ENCODE data around the gene SMYD3.
"Not testable (repeated sequence)": the region's sequence is repeated elsewhere in the genome, so short reads cannot be mapped to it uniquely, and the experiment has no call there.

Gene SMYD3

DNA sequence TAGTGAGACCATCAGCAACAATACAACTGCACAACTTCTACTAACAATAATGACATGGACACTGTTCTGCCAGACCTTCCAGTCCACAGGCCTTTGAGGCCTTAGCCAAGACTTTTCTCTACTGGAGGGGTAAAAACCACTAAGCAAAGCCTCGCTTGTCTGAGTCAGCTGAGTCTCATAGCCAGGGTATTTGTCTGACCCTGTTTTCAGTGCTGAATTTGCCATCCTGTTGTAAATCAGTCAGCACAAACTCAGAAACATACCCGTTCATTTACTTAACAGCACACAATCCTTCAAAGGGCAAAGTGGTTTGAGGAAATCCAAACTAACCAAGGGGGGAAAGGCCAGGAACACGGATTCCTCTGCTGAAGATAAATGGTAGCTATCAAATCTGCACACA, 537.8 kb downstream of the SMYD3 start:
- no peak for DNase-seq

GRCh38 chr1:245968775-245969174, 538.3 kb downstream of the SMYD3 start:
- DNase-seq = no peak

- DNase-seq = no peak
These were observed 541.7 kb downstream of the SMYD3 start for GRCh38 chr1:245965398-245965797.

DNA sequence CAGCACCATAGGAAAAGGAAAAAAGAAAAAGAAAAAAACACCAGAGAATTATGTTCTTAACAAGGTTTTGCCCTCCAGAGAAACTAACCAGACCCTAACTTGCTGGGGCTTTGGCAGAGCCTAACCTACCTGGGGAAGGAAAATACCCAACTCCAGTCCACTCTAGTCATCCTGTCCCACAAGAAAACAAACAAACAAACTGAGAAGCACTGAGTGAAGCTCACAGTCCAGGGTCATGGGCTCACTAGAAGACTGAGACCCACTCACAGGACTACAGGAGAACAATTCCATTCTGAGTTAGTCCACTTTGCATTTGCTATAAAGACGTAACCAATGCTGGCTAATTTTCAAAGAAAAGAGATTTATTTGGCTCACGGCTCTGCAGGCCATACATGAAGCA, 543.4 kb downstream of the SMYD3 start:
- DNase-seq = no peak

- DNase-seq = no peak
These were observed 544.6 kb downstream of the SMYD3 start for GRCh38 chr1:245962453-245962852.

DNA sequence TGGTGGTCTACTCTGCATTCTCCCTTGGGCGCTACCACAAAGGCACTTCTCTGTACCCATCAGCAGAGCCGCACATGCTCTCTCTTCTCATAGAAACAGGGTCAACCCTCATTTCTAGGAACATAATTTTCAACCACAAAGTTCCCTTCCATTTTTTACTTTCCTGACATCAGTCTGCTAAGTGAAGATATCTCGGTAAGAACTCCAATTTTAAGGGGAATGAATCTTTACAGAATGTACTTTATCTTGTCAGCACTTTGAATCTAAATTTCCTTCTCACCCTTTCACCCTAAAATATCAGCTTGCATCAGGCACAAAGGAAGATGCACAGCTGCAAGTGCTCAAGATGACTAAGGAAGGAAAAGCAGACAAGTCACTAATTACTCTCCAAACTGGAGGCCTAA, 545.9 kb downstream of the SMYD3 start:
- no peak for DNase-seq

GRCh38 chr1:245960171-245960570, 546.9 kb downstream of the SMYD3 start:
- no peak for DNase-seq

DNA sequence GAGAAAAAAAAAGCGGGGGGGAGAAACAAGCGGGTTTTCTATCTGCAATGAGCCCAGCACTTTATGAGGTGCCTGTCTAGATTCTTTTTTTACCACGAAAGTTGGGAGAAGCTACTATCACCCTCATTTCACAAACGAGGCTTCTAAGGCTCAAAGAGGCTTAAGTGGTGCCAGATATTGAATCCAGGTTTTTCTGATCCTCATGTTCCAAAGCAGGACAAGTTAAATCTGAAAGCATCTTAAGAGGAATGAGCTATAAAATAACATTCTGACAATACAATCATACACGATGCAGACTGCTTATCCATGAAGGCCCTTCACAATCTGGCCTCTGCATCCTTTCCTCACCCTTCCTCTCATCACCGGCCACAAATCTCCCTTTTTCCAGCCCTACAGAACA, 549.1 kb downstream of the SMYD3 start:
- DNase-seq = no peak

- DNase-seq = no peak
These were observed 549.7 kb downstream of the SMYD3 start for GRCh38 chr1:245957427-245957826.

GRCh38 chr1:245956225-245956624, 550.9 kb downstream of the SMYD3 start:
- no peak for DNase-seq

GRCh38 chr1:245953876-245954660, 553.0 kb downstream of the SMYD3 start:
- DNase-seq = no peak

- DNase-seq = no peak
These were observed 554.6 kb downstream of the SMYD3 start for GRCh38 chr1:245952383-245953026.

GRCh38 chr1:245948786-245949185, 558.3 kb downstream of the SMYD3 start:
- DNase-seq = no peak

DNA sequence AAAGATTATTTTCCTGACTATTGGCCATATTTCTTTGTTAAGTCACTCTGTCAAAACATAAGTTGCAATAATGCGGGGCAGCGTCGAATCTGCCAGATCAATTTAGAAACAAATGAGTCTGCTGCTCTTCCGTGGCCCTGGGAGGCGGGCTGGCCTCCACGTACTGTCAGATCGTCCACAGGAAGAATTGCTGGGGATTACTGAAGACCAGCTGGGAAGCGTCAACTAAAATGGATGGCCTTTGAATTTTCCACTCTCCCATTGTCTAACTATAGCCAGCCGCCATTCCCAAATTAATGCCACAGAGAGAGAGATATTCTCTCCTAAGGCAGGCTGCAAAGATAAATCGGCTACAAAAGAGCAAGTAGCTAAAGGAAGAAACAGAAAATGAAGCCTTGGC, 560.2 kb downstream of the SMYD3 start:
- DNase-seq = no peak

DNA sequence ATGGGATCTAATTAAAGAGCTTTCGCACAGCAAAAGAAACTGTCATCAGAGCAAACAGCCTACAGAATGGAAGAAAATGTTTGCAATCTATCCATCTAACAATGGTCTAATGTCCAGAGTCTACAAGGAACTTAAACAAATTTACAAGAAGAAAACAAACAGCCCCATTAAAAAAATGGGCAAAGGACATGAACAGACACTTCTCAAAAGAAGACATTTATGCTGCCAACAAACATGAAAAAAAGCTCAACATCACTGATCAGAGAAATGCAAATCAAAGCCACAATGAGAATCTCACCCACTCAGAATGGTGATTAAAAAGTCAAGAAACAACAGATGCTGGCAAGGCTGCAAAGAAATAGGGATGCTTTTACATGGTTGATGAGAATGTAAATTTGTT, 561.9 kb downstream of the SMYD3 start:
- not testable (repeated sequence) for DNase-seq

DNA sequence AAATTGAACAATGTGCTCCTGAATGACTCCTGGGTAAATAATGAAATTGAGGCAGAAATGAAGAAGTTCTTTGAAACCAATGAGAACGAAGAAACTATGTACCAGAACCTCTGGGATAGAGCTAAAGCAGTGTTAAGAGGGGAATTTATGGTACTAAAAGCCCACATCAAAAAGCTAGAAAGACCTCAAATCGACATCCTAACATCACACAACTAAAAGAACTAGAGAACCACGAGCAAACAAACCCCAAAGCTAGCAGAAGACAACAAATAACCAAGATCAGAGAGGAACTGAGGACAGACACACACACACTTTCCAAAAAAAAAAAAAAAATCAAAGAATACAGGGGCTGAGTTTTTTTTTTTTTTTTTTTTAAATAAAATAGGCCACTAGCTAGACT, 564.2 kb downstream of the SMYD3 start:
- DNase-seq = no peak

GRCh38 chr1:245941771-245942170, 565.3 kb downstream of the SMYD3 start:
- not testable (repeated sequence) for DNase-seq

DNA sequence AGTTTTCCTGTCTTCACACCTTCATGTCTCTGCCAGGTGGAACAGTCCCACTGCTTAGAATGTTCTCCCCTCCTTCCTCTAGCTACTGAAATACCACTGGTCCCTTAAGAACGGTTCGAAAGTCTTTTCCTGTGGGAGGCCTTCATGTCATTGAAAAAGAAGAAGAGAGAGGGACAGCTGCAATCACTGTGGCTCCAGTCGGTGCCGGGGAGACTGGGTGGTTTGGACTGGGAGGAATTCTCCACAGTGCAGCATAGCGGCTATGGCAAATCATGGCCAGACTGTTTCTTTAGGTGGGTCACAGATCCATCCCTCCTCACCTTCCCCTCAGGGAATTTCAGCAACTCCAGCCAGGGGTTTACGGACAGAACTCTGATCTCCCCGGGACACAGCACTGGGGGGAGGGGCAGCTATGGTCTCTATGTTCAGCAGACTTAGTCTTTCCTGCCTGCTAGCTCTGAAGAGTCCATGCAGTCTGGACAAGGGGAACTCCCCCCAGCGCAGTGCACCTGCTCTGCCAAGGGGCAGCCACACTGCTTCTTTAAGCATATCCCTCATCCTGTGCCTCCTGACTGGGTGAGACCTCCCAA, 567.2 kb downstream of the SMYD3 start:
- no peak for DNase-seq

DNA sequence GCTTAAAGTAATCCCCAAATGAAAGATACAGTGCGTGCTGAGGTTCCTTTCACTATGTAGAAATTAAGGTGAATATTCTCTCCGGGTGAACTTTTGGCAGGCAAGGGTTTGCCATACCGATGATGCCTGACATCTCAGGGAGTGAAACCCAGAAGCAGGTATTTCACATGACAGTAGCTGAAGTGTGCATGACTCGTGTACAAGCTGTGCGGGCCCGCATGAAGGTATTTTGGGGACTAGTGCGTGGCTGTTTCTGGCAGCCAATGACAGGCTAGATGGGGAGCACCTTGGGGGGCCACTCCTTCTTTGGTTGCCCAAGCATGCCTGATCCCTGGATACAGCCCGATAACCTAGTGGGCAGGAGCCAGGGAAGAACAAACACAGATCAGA, 569.0 kb downstream of the SMYD3 start:
- DNase-seq = no peak

GRCh38 chr1:245937316-245938045, 569.6 kb downstream of the SMYD3 start:
- DNase-seq = no peak

DNA sequence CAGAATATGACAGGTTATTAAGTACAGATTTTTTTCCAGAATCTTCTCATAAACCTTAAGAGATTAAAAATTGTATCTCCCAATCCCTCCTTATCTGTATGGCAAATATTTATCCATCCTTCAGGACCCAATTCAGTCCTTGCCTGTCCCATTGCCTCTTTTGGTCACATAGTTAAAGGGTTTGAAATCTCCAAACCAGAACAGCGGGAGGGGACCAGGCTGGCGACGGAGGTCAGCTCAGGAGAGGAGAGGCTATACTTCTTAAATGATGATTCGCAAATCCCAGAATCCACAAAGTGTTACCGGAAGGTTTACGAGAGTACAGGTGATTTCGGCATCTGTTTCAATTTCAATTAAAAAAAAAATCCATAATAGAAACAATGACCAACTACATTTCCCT, 572.7 kb downstream of the SMYD3 start:
- no peak for DNase-seq

DNA sequence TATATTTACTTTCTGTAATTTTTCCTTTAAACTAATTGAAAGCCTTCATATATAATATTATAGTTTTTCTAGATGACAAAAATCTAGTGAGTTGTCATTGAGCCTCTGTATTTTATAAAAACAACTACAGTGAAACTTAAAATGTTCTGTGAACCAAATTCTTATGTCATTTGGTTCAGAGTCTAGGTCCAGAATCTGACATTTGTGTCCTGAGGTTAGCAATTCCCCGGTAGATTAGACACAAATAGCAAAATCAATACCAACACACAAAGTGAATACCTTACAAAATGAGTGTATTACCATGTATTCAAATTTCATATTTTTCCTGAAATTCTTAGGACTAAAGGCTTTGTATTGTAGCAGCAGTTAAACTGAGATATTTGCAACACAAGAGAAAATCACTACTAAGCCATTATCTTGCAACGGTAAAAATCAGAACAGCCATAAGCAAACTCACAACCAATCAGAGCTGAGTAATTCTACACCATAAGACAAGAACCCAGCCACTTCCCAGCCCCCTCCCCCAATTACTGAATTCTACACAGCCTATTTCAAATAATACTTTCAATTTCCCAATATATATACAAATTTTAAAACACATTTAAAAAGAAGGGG, 573.5 kb downstream of the SMYD3 start:
- no peak for DNase-seq

- no peak for DNase-seq
These were observed 574.6 kb downstream of the SMYD3 start for GRCh38 chr1:245932302-245932972.

Data from NCI-H2171 (cell line).